Small intestine (tissue), 7 donors: Measurements from ENCODE around the gene PIGQ. TPM values are rescaled to one million over a fixed set of nuclear protein-coding genes. Genes with fewer than 3 reads are reported as not detected.

Source experiments
- DNase-seq, 2 donors: peaks; one replicate each; pipeline versions ENCODE4 v3.0.0 to v3.0.0-alpha.2; 2013
- FAIRE-seq: peaks from 2 replicates; lab custom pipeline; 2012; peaks lifted over from hg19 to GRCh38; lab: Jason Lieb, UNC
- H3K27ac ChIP-seq, 3 donors: one replicate each; pipeline ENCODE4 v1.5.1; 2013; ENCODE audit warnings: low read length in 2 of 3, mild to moderate bottlenecking in 2 of 3, control low read depth in 1 of 3, inconsistent platforms in 1 of 3, low read depth in 1 of 3, moderate library complexity in 1 of 3
- H3K27me3 ChIP-seq, 3 donors: one replicate each; pipeline ENCODE4 v1.6.1; 2013; ENCODE audit warnings: low read length in 3 of 3, inconsistent platforms in 1 of 3; ENCODE audit not compliant: control insufficient read depth in 3 of 3, insufficient read depth in 3 of 3
- H3K36me3 ChIP-seq, 3 donors: one replicate each; pipeline ENCODE4 v1.6.1; 2013; ENCODE audit warnings: low read length in 3 of 3, inconsistent platforms in 1 of 3, low read depth in 1 of 3, mild to moderate bottlenecking in 1 of 3, moderate library complexity in 1 of 3; ENCODE audit not compliant: control insufficient read depth in 3 of 3, insufficient read depth in 2 of 3
- H3K4me1 ChIP-seq, 3 donors: one replicate each; pipeline ENCODE4 v1.6.1; 2013; ENCODE audit warnings: low read length in 2 of 3, inconsistent platforms in 1 of 3, low read depth in 1 of 3, mild to moderate bottlenecking in 1 of 3, moderate library complexity in 1 of 3; ENCODE audit not compliant: control insufficient read depth in 3 of 3, insufficient read depth in 2 of 3
- H3K4me3 ChIP-seq, 3 donors: one replicate each; pipeline ENCODE4 v1.5.1; 2013; ENCODE audit warnings: low read length in 3 of 3, control low read depth in 1 of 3, inconsistent platforms in 1 of 3, low read depth in 1 of 3, mild to moderate bottlenecking in 1 of 3, moderate library complexity in 1 of 3
- H3K9me3 ChIP-seq, 2 donors: one replicate each; pipeline ENCODE4 v1.6.1; 2013; ENCODE audit warnings: low read depth in 1 of 2, low read length in 1 of 2; ENCODE audit not compliant: control insufficient read depth in 2 of 2, insufficient read depth in 1 of 2
- WGBS, 3 donors: extraction: QIAGEN DNeasy Blood & Tissue Kit; methylation state at CpG; one replicate each; pipeline ENCODE4 v1.1.7; 2013; 5-methylcytosine and 5-hydroxymethylcytosine counted together
- polyA plus RNA-seq, 4 donors: library from polyadenylated mRNA; stranded (reverse) in 3 of 4; unstranded in 1 of 4; fragments of 200-250 nt in 3 of 4; fragments of 120-200 nt in 1 of 4; gene quantifications; one replicate each; pipeline versions ENCODE4 v1.2.1 to v1.2.3, GENCODE V29; 2013
- donor health status: healthy with polysubstance abuse.
- donor health status: control.
- donor health status: control.
- donor health status: Bipolar disorder and iron deficiency.
- donor health status: healthy.

The PIGQ gene
- polyA plus RNA-seq, 4 donors: 21.3 to 43.5 (median 28.0) TPM

DNA sequence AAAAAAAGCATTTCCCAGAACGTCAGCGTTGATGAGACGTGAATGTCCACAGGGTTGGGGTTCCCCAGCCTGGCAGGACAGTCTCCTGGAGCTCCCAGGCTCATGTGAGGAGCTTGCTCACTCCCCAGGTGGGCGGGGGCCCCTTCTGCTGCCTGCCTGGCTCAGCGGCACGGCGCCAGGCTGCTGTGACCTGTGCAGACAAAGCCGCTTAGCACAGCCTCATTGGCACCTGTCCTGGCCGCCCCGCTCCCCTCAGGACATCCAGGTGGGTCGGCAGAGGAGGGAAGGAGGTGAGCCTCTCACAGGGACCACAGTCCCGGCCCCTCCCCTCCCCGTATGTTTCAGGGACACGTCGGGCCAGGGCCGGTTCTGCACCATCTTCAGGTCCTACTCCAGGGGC is 48.1 kb downstream of the PIGQ start:
- DNase-seq: no peak
- no peak overlapping the region for H3K4me3 ChIP-seq
- H3K36me3 ChIP-seq: peaks cover 0 to 57% (median 1%) of the 10 kb centered on the region in 3 donors
- peaks cover 0 to 2% (median 0%) of the 10 kb centered on the region in 3 donors for H3K4me1 ChIP-seq
- H3K9me3 ChIP-seq: peaks cover 0 to 9% of the 10 kb centered on the region in 2 donors
- 87 to 93% (median 92%) methylated on average over 12 to 16 of the region's 16 CpGs for WGBS, 3 donors
- no peak for FAIRE-seq
- no peak overlapping the region for H3K27ac ChIP-seq
- H3K27me3 ChIP-seq: no peaks in the 10 kb centered on the region

DNA sequence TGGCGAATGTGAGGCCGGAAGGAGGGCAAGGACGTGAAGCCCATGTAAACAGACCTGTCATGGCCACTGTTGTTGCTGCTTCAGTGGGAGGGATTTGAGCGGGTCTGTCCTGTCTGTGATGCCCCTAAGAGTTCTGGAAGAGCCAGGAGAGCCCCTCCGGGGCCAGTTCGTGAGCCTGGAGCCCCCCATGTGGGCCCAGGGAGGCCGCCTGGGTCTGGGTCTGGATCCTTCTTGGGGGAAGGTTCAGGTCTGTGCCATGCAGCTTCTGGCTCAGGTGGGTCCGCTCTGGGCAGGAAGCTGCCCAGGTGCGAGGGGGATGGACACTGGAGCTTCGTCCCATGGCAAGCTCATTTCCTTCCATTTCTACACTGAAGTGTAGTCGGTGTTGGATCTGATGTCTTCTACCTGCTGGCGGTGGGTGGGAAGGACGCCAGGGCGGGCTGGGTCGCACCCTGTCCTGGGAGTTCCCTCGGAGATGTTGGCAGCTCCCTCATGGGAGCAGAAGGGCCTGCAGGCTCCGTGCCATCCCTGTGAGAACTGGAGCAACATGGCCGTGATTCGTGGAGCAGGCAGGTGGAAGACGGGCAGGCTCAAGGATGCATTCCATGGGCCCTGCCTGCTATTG is 49.8 kb downstream of the PIGQ start:
- FAIRE-seq (no peak), DNase-seq (no peak)
- no peaks in the 10 kb centered on the region for H3K27me3 ChIP-seq
- WGBS, 3 donors: 89 to 94% (median 89%) methylated on average over 20 of the region's 20 CpGs
- no peaks in the 10 kb centered on the region for H3K9me3 ChIP-seq
- no peak overlapping the region for H3K27ac ChIP-seq
- no peak overlapping the region for H3K4me3 ChIP-seq
- H3K36me3 ChIP-seq: peaks cover 0 to 62% (median 3%) of the 10 kb centered on the region in 3 donors
- peaks cover 0 to 2% (median 0%) of the 10 kb centered on the region in 3 donors for H3K4me1 ChIP-seq

DNA sequence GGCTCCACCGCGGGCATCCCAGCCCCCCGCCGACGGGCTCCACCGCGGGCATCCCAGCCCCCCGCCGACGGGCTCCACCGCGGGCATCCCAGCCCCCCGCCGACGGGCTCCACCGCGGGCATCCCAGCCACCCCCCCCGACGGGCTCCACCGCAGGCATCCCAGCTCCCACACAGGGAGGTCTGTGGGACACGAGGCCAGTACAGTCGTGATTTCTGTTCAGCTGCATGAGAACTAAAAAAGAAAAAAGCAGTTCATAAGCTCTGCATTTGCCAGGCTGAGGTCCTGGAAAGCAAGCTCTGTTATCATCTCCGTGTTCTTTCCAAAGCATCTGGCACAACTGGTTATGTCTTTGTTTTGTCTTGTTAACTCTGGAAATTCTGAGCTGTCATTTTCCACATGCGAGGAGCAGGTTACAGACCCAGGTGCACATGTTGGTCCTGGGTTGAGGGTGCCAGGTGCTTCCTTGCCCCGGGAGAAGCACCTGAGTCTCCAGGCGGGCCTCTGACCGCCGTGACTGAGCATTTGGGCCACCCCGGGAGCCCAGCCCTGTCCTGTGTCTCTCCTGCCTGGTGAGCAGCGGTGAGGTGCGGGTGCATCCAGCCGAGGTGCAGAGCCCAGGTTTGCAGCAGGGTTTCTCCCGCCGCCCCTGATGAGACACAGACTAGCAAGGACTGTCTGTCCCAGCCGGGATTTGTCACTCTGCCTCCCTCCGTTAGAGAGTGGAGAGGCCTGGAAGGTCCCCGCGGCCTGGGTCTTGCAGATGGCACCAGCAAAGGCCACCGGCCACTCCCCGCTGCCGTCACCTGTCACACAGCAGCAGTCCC is 51.1 kb downstream of the PIGQ start:
- H3K4me3 ChIP-seq: no peak overlapping the region
- DNase-seq (no peak), FAIRE-seq (no peak)
- no peak overlapping the region for H3K27ac ChIP-seq
- no peaks in the 10 kb centered on the region for H3K9me3 ChIP-seq
- peaks cover 0 to 65% (median 3%) of the 10 kb centered on the region in 3 donors for H3K36me3 ChIP-seq
- 86 to 90% (median 88%) methylated on average over 24 to 41 of the region's 41 CpGs for WGBS, 3 donors
- no peaks in the 10 kb centered on the region for H3K27me3 ChIP-seq
- H3K4me1 ChIP-seq: peaks cover 0 to 2% (median 0%) of the 10 kb centered on the region in 3 donors

DNA sequence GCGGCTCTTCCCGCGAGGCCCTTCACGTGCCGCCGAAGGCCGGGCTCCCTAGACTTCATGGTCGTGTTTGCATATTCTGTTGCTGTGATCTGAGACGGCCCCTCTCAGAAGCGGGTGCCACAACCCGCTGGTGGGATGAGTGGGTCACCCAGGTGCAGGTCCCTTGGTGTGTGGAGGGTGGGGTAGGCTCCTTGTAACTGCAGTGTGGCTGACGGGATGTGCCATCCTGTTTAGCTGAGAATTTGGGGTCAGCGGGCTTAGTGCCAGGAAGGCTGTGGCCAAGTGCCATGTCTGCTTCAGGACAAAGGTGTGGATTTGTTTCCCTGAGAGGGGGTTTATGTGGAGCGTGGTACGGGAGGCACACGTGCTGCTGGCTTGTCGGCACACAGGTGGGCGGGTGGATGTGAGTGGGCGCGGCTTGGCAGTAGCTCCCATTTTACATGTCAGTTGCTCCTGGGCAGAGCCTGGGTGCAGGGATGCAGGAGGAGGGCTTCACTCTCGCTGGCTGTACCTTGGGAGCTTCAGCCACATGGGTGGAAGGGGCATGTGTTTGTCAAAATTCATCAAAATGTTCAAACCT is 51.8 kb downstream of the PIGQ start:
- H3K36me3 ChIP-seq: peaks cover 0 to 69% (median 5%) of the 10 kb centered on the region in 3 donors
- no peaks in the 10 kb centered on the region for H3K27me3 ChIP-seq
- H3K9me3 ChIP-seq: no peaks in the 10 kb centered on the region
- peaks cover 0 to under 1% (median 0%) of the 10 kb centered on the region in 3 donors for H3K4me1 ChIP-seq
- no peak overlapping the region for H3K4me3 ChIP-seq
- DNase-seq (no peak), FAIRE-seq (no peak)
- 79 to 86% (median 83%) methylated on average over 21 of the region's 21 CpGs for WGBS, 3 donors
- no peak overlapping the region for H3K27ac ChIP-seq

DNA sequence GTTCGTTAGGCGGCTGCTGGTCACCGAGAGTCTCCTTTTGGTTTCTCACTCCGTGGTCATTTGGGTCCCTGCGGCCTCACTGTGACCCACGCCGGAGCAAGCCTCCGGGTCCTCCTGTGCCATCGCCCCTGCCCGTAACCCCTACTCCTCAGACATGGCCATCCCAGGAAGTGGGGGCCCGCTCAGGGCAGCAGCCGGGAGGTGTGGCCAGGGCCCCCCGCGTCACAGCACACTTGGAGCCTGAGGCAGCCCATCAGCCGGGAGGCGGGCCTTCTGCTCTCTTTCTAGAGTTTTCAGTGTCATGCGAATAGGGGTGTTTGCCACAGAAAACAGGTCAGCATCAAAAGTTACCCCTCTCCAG is 53.1 kb downstream of the PIGQ start:
- WGBS, 3 donors: 90 to 96% (median 92%) methylated on average over 17 of the region's 17 CpGs
- H3K27ac ChIP-seq: no peak overlapping the region
- no peaks in the 10 kb centered on the region for H3K9me3 ChIP-seq
- no peaks in the 10 kb centered on the region for H3K4me1 ChIP-seq
- H3K4me3 ChIP-seq: no peak overlapping the region
- FAIRE-seq: no peak
- DNase-seq: no peak
- peaks cover 0 to 70% (median 8%) of the 10 kb centered on the region in 3 donors for H3K36me3 ChIP-seq
- H3K27me3 ChIP-seq: no peaks in the 10 kb centered on the region

DNA sequence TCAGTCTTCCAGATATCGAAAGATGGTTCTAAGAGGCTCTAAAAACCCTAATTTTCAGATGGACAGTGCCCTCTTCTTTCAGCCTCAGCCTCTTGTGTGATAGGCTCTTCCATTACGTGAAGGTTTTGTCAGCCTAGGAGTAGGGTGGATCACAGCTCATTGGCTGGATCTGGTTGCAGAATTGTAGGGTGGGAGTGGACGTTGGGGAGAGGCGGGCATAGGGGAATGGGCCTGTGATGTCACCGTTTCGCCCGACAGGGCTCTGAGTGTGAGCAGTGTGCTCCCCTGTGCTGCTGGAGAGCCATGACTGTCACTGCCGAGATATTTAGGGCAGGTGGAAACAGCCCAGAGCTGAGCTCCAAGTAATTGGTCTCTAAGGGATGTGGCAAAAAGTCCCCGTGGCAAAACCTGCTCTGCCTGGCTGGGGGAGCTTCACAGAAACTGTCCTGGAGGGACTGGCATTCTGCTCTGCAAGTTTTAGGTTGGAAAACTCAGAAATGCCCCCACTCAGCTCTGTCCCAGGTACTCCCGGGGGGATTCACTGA is 54.8 kb downstream of the PIGQ start:
- no peak for FAIRE-seq

DNA sequence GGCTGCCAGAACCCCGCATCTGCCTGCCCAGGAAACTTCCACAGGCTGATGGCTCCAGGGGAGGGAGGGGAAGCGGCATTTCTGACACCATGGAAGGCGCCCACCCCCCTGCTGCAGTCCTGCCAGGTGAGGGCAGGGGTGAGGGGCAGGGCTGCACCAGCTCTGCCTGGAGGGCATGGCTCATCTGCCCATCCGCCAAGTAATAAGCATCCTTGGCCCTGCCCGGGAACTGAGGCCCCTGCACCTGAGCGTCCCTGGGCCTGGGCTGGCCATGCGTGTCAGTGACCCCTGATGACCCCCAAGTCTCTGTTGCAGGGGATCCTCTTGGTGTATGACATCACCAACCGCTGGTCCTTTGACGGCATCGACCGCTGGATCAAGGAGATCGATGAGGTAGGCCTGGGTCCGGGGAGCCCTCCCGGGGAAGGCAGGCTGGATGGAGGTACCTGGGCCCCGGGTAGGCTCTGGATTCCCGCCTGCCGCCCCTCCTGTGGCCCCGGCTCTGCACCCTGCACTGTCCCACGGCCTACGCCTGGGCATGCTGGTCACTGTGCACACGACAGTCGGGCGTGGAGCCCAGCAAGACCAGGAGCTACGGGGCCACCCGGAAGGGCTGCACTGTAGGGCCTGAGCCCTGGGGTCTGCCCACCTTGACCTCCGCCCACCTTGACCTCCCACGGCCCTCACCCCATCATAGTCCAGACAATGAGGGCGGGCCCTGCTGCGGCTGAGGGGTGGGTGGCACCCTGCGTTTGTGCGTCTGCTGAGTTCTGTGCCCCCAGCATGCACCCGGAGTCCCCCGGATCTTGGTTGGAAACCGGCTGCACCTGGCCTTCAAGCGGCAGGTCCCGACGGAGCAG is 55.6 kb downstream of the PIGQ start:
- Histone ChIP-seq H3K9me3 (no peaks in the 10 kb centered on the region), H3K4me1 (peaks cover 0 to 11% (median 0%) of the 10 kb centered on the region in 3 donors), H3K36me3 (peaks cover 0 to 80% (median 8%) of the 10 kb centered on the region in 3 donors), H3K27me3 (no peaks in the 10 kb centered on the region), H3K27ac (no peak overlapping the region), H3K4me3 (no peak overlapping the region)
- DNase-seq (no peak), FAIRE-seq (no peak)
- 92 to 94% (median 93%) methylated on average over 30 to 37 of the region's 37 CpGs for WGBS, 3 donors

More for the DNA sequence above, 54.8 kb downstream of the PIGQ start:
- Histone ChIP-seq H3K36me3 (peaks cover 0 to 80% (median 8%) of the 10 kb centered on the region in 3 donors), H3K4me3 (no peak overlapping the region), H3K27ac (no peak overlapping the region), H3K4me1 (peaks cover 0 to 4% (median 0%) of the 10 kb centered on the region in 3 donors), H3K9me3 (no peaks in the 10 kb centered on the region), H3K27me3 (no peaks in the 10 kb centered on the region)
- no peak for DNase-seq
- 78 to 82% (median 82%) methylated on average over 10 of the region's 10 CpGs for whole genome bisulfite sequencing, 3 donors
